GM21367 (cell line): ENCODE measurements around the gene PREX1.
"Not testable (repeated sequence)": the region's sequence is repeated elsewhere in the genome, so short reads cannot be mapped to it uniquely, and the experiment has no call there.

Source experiments
- ATAC-seq: cut with Tn5 transposase; IDR thresholded peaks from one replicate; pipeline ENCODE4 v1.9.1; 2021; ENCODE audit not compliant: unreplicated experiment

Gene PREX1

GRCh38 chr20:48777005-48777404 lies 50.8 kb downstream of the PREX1 start:
- ATAC-seq, result no peak

GRCh38 chr20:48776306-48776705 lies 51.5 kb downstream of the PREX1 start:
- no peak for ATAC-seq

GRCh38 chr20:48775545-48775944 lies 52.3 kb downstream of the PREX1 start:
- ATAC-seq, result not testable (repeated sequence)

DNA sequence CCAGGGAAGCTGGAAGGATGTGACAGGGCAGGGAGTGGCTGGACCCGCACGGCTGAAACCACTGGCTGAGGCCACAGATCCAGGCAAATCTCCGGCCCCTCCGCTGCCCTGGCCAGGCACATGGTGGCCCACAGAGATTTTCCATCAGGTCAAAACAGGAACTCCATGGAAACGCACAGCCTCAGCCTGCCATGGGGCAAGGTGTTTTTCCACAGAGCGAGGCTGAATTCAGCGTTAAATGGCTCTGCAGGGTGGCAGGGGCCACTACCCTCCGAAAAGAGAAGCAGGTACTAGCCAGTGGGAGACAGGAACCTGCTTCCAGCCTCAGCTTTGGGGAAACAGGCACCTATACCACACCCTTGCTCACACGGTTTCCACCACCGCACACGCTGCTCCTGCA lies 53.1 kb downstream of the PREX1 start:
- no peak for ATAC-seq

- ATAC-seq, result no peak
Observed at GRCh38 chr20:48773837-48774418, 53.9 kb downstream of the PREX1 start.

GRCh38 chr20:48772183-48772976 lies 55.4 kb downstream of the PREX1 start:
- ATAC-seq, result no peak

- ATAC-seq, result no peak
Observed at GRCh38 chr20:48771542-48771941, 56.3 kb downstream of the PREX1 start.

- ATAC-seq, result no peak
Observed at GRCh38 chr20:48770700-48771442, 56.9 kb downstream of the PREX1 start.

DNA sequence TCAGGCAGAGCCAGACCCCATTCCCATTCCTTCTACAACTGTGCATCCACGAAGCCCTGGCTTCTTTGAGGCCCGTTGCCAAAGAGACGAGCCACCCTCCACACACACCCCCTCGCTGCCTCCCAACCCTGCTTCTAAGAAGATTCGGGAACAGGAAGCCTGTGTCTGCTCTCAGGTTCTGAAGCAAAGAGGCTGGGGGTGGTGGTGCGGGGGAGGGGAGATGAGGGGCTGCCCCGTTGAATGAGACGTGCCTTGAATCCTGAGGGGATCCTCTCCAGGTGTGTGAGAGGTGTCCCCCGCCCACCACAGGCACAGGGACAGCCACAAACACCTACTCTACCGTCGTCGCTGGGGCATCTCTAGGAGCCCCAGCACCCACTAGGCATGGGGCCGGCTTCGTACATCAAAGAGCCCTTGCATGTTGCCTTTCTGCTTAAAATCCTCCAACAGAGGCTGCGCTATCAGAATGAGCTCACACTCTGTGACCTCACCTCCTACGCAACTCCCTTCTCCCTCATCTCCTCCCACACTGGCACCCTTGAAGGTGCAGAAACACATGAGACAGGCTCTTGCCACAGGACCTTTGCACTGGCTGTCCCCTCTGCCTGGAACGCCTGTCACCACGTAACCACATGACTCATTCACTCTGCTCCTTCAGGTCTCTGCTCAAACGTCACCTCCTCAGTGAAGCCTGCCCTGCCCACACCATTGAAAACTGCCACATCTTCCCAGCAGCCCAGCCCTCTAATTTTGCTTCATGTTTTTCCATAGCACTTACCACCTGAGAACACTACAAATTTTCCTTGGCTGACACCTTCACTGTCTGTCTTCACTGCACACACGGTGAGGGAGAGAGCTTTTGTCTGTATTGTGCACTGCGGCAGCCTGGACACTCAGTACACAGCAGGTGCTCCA lies 58.5 kb downstream of the PREX1 start:
- ATAC-seq, result no peak

DNA sequence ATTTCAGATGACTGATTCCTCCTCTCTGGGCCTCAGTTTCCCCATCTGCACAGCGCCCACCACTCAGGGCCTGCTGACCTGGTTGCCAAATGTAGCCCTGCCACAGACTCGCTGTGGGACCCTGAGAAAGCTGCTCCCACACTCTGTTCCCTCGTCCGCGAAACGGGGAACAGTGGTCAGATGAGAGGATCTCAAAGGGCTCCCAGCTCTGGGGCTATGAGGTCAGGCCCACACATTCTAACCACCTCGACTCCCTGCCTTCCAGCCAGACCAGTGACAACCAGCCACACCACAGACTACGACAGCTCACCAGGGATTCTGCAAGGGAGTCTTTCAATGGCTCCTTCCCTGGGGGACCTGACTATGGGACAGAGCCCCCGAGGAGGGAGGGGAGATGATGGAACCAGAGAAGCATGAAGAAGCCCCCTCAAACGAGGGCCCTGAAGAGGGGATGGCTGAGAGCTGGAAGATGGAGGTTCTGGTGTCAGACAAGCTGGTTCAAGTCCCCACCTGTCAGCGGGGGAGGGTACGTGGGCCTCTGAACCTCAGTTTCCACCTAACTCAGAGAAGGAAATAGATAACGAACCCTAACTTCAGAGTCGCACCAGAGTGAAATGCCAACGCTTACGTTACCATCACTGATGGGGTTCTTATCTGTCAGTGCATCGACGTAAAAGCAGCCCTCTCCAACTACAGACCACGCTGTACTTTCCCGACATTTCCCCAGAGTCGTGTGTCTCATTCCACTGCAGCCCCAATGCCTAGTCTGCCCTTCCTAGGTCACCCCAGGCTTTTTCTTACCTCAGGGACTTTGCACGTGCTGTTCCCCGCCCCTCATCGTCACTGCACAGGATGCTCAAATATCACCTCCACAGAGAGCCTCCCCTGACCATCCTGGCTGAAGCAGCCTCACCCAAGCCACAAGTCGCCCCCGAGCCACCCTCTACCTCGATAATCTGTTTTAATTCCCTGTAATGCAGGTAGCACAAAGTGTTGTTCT lies 60.5 kb downstream of the PREX1 start:
- ATAC-seq, result no peak

- ATAC-seq, result no peak
Observed at GRCh38 chr20:48766205-48766604, 61.6 kb downstream of the PREX1 start.

GRCh38 chr20:48765359-48765758 lies 62.4 kb downstream of the PREX1 start:
- ATAC-seq, result no peak

DNA sequence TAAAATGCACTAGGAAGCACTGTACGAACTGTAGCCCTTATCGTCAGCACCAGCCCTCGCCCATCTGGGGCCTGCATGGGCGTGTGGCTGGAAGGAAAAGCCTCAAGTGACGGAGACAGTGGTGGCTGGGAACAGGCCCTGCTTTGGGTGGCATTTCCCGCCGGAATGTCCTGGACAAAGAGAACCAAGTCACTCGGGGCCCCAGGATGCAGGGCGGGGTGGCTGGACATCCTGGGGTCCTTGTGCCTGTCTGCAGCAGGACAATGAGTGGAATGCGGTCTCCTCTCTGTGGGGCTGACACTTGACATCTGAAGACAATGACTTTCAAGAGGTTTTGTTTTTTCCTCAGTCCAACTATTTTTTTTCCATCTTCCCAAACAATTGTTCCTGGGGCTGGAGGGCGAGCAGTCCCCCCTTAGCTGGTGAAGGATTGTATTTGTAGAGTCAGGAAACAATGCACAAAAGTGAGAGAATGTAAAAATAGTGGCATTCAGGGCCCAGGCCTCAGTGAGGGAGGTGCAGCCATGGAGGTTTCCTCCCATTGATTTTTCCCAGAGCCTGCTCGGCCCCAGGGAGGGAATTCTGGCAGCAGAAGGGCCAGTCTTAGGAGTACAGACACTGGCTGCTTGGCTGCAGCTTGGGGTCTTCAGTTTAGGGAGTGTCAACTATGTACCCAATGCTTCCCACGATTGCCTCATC lies 64.4 kb downstream of the PREX1 start:
- ATAC-seq, result no peak

DNA sequence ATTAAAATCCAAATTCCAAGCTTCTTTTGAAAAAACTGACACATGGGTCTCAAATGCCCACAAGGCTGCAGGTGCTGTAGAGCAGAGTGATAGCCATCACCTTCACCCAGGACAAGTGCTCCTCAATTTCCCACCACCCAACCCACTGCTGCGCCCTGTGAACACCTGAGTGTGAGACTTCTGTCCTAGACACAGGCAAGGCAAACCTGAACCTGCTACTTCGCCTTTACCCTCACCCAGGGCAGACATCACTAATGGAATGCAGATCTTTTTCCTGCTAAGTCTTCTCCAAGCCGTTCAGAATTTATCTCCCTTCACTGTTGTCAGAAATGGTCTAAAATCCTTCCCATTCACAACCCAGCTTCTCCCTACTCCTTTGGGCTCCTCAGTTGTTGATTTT lies 65.9 kb downstream of the PREX1 start:
- ATAC-seq, result no peak

GRCh38 chr20:48761023-48761785 lies 66.6 kb downstream of the PREX1 start:
- ATAC-seq, result no peak

- no peak for ATAC-seq
Observed at GRCh38 chr20:48760403-48760983, 67.3 kb downstream of the PREX1 start.

GRCh38 chr20:48759631-48760245 lies 68.1 kb downstream of the PREX1 start:
- no peak for ATAC-seq
